ENCODE data around the gene HES5.

DNA sequence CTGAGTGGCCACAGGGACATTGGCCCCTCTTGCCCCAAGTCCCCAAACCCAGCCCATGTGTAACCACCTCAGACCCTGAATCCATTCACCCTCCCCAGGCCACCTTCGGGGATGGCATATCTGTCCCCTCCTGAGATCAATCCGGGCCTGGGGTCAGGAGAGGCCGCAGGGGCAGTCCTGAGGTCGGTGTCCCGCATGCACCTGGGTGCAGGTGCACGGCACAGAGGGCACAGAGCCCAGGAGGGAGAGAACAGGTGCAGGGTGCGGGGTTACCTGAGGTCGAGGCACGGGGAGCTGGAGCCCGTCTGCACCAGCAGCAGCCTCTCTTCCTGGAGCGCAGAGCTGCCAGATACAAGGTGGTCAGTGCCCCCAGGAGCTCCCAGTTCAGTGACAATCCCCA is 20.5 kb downstream of the HES5 start:
- TF ChIP-seq, protein P1, sequence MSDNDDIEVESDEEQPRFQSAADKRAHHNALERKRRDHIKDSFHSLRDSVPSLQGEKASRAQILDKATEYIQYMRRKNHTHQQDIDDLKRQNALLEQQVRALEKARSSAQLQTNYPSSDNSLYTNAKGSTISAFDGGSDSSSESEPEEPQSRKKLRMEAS (IDR thresholded peaks at IDR 0.05) = no peak
- TF ChIP-seq TAF1 (IDR thresholded peaks at IDR 0.05; ENCODE audit: low read depth) (no peak), RAD21 (IDR thresholded peaks at IDR 0.05; ENCODE audit: low read depth) (no peak)
